Measurements from ENCODE around the gene CFAP61.

CFAP61 gene

GRCh38 chr20:20333866-20334265 lies 281.5 kb downstream of the CFAP61 start:
- TF ChIP-seq CTCF (conservative IDR thresholded peaks at IDR 0.05; ENCODE audit: low read depth, low read length) = no peak
- no peak overlapping the region for H3K4me3 ChIP-seq (ENCODE audit: low read depth, low read length)
- DNase-seq (ENCODE audit: low read depth) = no peak

- TF ChIP-seq CTCF (conservative IDR thresholded peaks at IDR 0.05; ENCODE audit: low read depth, low read length) = no peak
- H3K4me3 ChIP-seq (ENCODE audit: low read depth, low read length) = no peak overlapping the region
- DNase-seq (ENCODE audit: low read depth) = no peak
These were observed 282.2 kb downstream of the CFAP61 start for GRCh38 chr20:20334489-20334888.

- TF ChIP-seq CTCF (conservative IDR thresholded peaks at IDR 0.05; ENCODE audit: low read depth, low read length) = no peak
- DNase-seq (ENCODE audit: low read depth) = no peak
- H3K4me3 ChIP-seq (ENCODE audit: low read depth, low read length) = no peak overlapping the region
These were observed 285.9 kb downstream of the CFAP61 start for GRCh38 chr20:20338133-20338730.

GRCh38 chr20:20340443-20340842 lies 288.1 kb downstream of the CFAP61 start:
- no peak for TF ChIP-seq CTCF (conservative IDR thresholded peaks at IDR 0.05; ENCODE audit: low read depth, low read length)
- H3K4me3 ChIP-seq (ENCODE audit: low read depth, low read length) = no peak overlapping the region
- DNase-seq (ENCODE audit: low read depth) = no peak

- TF ChIP-seq CTCF (conservative IDR thresholded peaks at IDR 0.05; ENCODE audit: low read depth, low read length) = no peak
- DNase-seq (ENCODE audit: low read depth) = no peak
- no peak overlapping the region for H3K4me3 ChIP-seq (ENCODE audit: low read depth, low read length)
These were observed 289.0 kb downstream of the CFAP61 start for GRCh38 chr20:20341371-20341770.

- DNase-seq (ENCODE audit: low read depth) = no peak
- TF ChIP-seq CTCF (conservative IDR thresholded peaks at IDR 0.05; ENCODE audit: low read depth, low read length) = no peak
- H3K4me3 ChIP-seq (ENCODE audit: low read depth, low read length) = no peak overlapping the region
These were observed 289.7 kb downstream of the CFAP61 start for GRCh38 chr20:20342066-20342465.

GRCh38 chr20:20343932-20344331 lies 291.6 kb downstream of the CFAP61 start:
- TF ChIP-seq CTCF (conservative IDR thresholded peaks at IDR 0.05; ENCODE audit: low read depth, low read length) = no peak
- no peak for DNase-seq (ENCODE audit: low read depth)

More at GRCh38 chr20:20343932-20344331, 291.6 kb downstream of the CFAP61 start:
- H3K4me3 ChIP-seq (ENCODE audit: low read depth, low read length) = no peak overlapping the region

All from choroid plexus epithelial cell (primary cell).